Muscle layer of duodenum (tissue), 2 donors: ENCODE data around the gene ADD1.
"Not testable (repeated sequence)": the region's sequence is repeated elsewhere in the genome, so short reads cannot be mapped to it uniquely, and the experiment has no call there.

ENCODE experiments used
- H3K27ac ChIP-seq: one replicate; pipeline ENCODE4 v1.7.0; 2013; ENCODE audit warnings: mild to moderate bottlenecking, low read length
- H3K27me3 ChIP-seq: one replicate; pipeline ENCODE4 v1.7.0; 2013; ENCODE audit warnings: low read depth, mild to moderate bottlenecking, control low read depth, low read length
- H3K36me3 ChIP-seq, 2 donors: one replicate each; pipeline ENCODE4 v1.7.0; 2013; ENCODE audit warnings: low read length in 2 of 2, control low read depth in 1 of 2, mild to moderate bottlenecking in 1 of 2; ENCODE audit not compliant: insufficient read depth in 2 of 2, control insufficient read depth in 1 of 2
- H3K4me1 ChIP-seq, 2 donors: one replicate each; pipeline ENCODE4 v1.7.0; 2013; ENCODE audit warnings: low read length in 2 of 2, mild to moderate bottlenecking in 2 of 2, control low read depth in 1 of 2, moderate library complexity in 1 of 2; ENCODE audit not compliant: insufficient read depth in 2 of 2, control insufficient read depth in 1 of 2
- H3K4me3 ChIP-seq, 2 donors: one replicate each; pipeline ENCODE4 v1.7.0; 2013; ENCODE audit warnings: low read length in 2 of 2, low read depth in 1 of 2, mild to moderate bottlenecking in 1 of 2
- H3K9me3 ChIP-seq, 2 donors: one replicate each; pipeline ENCODE4 v1.7.0; 2013; ENCODE audit warnings: low read length in 2 of 2, control low read depth in 1 of 2, mild to moderate bottlenecking in 1 of 2; ENCODE audit not compliant: control insufficient read depth in 1 of 2
- donor health status: healthy.

ADD1 gene

GRCh38 chr4:2949782-2950125 lies 106.1 kb downstream of the ADD1 start:
- peaks cover 62 to 89% of the 10 kb centered on the region in 2 donors for H3K36me3 ChIP-seq

GRCh38 chr4:2950221-2950989 lies 106.8 kb downstream of the ADD1 start:
- H3K4me1 ChIP-seq, result no peaks in the 10 kb centered on the region
- peaks cover 57 to 84% of the 10 kb centered on the region in 2 donors for H3K36me3 ChIP-seq
- H3K9me3 ChIP-seq, result no peaks in the 10 kb centered on the region

More at GRCh38 chr4:2949782-2950125, 106.1 kb downstream of the ADD1 start:
- no peak overlapping the region for H3K27ac ChIP-seq
- H3K9me3 ChIP-seq, result no peaks in the 10 kb centered on the region
- no peaks in the 10 kb centered on the region for H3K4me1 ChIP-seq
- no peak overlapping the region for H3K4me3 ChIP-seq
- no peaks in the 10 kb centered on the region for H3K27me3 ChIP-seq

GRCh38 chr4:2953496-2953895 lies 109.9 kb downstream of the ADD1 start:
- Histone ChIP-seq H3K27ac (no peak overlapping the region), H3K4me1 (no peaks in the 10 kb centered on the region), H3K27me3 (no peaks in the 10 kb centered on the region), H3K4me3 (no peak overlapping the region), H3K9me3 (no peaks in the 10 kb centered on the region), H3K36me3 (peaks cover 54 to 77% of the 10 kb centered on the region in 2 donors)

More at GRCh38 chr4:2950221-2950989, 106.8 kb downstream of the ADD1 start:
- no peaks in the 10 kb centered on the region for H3K27me3 ChIP-seq
- H3K4me3 ChIP-seq, result no peak overlapping the region
- H3K27ac ChIP-seq, result no peak overlapping the region

GRCh38 chr4:2954358-2955185 lies 110.9 kb downstream of the ADD1 start:
- Histone ChIP-seq H3K36me3 (peaks cover 53 to 71% of the 10 kb centered on the region in 2 donors), H3K27me3 (no peaks in the 10 kb centered on the region), H3K4me3 (no peak overlapping the region), H3K4me1 (no peaks in the 10 kb centered on the region), H3K27ac (no peak overlapping the region), H3K9me3 (no peaks in the 10 kb centered on the region)

GRCh38 chr4:2955186-2956044 lies 111.8 kb downstream of the ADD1 start:
- H3K36me3 ChIP-seq, result peaks cover 44 to 62% of the 10 kb centered on the region in 2 donors
- H3K27ac ChIP-seq, H3K9me3 ChIP-seq, H3K4me3 ChIP-seq, H3K4me1 ChIP-seq, H3K27me3 ChIP-seq: not testable (repeated sequence)

- Histone ChIP-seq H3K27ac (no peak overlapping the region), H3K9me3 (no peaks in the 10 kb centered on the region), H3K36me3 (peaks cover 24 to 38% of the 10 kb centered on the region in 2 donors), H3K4me1 (peaks cover 12 to 15% of the 10 kb centered on the region in 2 donors), H3K4me3 (no peak overlapping the region), H3K27me3 (no peaks in the 10 kb centered on the region)
Observed at GRCh38 chr4:2958446-2958845, 114.8 kb downstream of the ADD1 start.

GRCh38 chr4:2960450-2960849 lies 116.8 kb downstream of the ADD1 start:
- not testable (repeated sequence) for H3K4me3 ChIP-seq, H3K27me3 ChIP-seq, H3K27ac ChIP-seq, H3K9me3 ChIP-seq
- Histone ChIP-seq H3K36me3 (peaks cover 18 to 27% of the 10 kb centered on the region in 2 donors), H3K4me1 (peaks cover 12 to 15% of the 10 kb centered on the region in 2 donors)

- Histone ChIP-seq H3K9me3 (no peaks in the 10 kb centered on the region), H3K4me1 (peaks cover 12 to 15% of the 10 kb centered on the region in 2 donors), H3K36me3 (peaks cover 9 to 22% of the 10 kb centered on the region in 2 donors), H3K27ac (peak overlapping the region; percentile 49), H3K4me3 (peak overlapping the region; percentile 89 to 99), H3K27me3 (no peaks in the 10 kb centered on the region)
Observed at GRCh38 chr4:2961421-2961810, 117.8 kb downstream of the ADD1 start.

- H3K27ac ChIP-seq, result peak overlapping the region; percentile 49
- no peaks in the 10 kb centered on the region for H3K9me3 ChIP-seq
- H3K4me1 ChIP-seq, result peaks cover 12 to 15% of the 10 kb centered on the region in 2 donors
- peak overlapping the region; percentile 89 to 99 for H3K4me3 ChIP-seq
- H3K36me3 ChIP-seq, result peaks cover 7 to 18% of the 10 kb centered on the region in 2 donors
- no peaks in the 10 kb centered on the region for H3K27me3 ChIP-seq
Observed at GRCh38 chr4:2961811-2962441, 118.3 kb downstream of the ADD1 start.

GRCh38 chr4:2962614-2963174 lies 119.0 kb downstream of the ADD1 start:
- no peaks in the 10 kb centered on the region for H3K9me3 ChIP-seq
- H3K4me1 ChIP-seq, result peaks cover 12 to 15% of the 10 kb centered on the region in 2 donors
- peak overlapping the region; percentile 89 to 99 for H3K4me3 ChIP-seq
- H3K27ac ChIP-seq, result peak overlapping the region; percentile 56
- H3K36me3 ChIP-seq, result peaks cover 1 to 11% of the 10 kb centered on the region in 2 donors
- H3K27me3 ChIP-seq, result no peaks in the 10 kb centered on the region
